HG02678 (cell line): ENCODE data around the gene SCAF4.
A peak's percentile ranks its signal among the peaks of the same experiment; 100 is the strongest.
"Not testable (repeated sequence)": the region's sequence is repeated elsewhere in the genome, so short reads cannot be mapped to it uniquely, and the experiment has no call there.

Source experiments
- ATAC-seq: cut with Tn5 transposase; IDR thresholded peaks from one replicate; pipeline ENCODE4 v1.9.1; 2021; ENCODE audit warnings: mild to moderate bottlenecking, moderate library complexity; ENCODE audit not compliant: unreplicated experiment

SCAF4 gene

GRCh38 chr21:31743712-31744111 lies 11.8 kb upstream of the SCAF4 start:
- no peak for ATAC-seq

DNA sequence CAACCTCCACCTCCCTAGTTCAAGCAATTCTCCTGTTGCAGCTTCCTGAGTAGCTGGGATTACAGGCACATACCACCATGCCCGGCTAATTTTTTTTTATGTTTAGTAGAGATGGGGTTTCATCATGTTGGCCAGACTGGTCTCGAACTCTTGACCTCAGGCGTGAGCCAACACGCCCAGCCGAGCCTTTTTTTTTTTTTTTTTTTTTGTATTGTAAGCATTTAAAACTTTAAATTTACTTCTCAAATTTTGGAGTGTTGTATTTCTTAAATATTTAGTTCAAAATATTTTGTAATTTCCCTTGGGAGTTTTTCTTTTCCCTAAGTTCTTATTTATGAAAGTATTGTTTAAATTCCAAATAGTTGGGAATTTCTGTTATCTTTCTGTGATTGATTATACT lies 9.2 kb upstream of the SCAF4 start:
- ATAC-seq: no peak

DNA sequence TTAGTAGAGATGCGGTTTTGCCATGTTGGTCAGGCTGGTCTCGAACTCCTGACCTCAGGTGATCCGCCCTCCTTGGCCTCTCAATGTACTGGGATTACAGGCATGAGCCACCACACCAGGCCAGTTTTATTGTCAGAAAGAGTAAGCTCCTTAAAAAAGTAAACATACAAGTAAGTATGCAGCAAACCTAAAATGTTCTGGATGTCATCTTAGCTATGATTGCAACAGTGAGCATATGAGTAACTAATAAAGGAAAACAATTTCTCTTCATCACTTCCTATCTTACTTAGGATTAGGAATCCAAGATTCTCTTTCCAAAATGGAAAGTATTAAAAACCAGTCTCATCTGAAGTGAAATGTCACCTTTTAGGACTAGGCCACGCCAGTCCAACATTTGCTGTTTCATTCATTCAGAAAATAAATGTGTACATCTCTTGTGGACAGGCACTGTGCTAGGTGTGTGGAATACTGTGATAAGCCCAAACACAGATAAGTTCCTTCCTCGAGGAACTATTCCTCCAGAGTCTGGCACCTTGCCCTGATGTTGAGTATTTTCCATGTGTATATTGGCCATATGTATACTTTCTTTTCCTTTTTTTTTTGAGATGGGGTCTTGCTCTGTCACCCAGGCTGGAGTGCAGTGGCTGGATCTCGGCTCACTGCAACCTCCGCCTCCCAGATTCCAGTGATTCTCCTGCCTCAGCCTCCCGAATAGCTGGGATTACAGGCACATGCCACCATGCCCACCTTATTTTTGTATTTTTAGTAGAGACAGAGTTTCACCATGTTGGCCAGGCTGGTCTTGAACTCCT lies 5.9 kb upstream of the SCAF4 start:
- not testable (repeated sequence) for ATAC-seq

- ATAC-seq: no peak
Observed at GRCh38 chr21:31735511-31735992, 3.6 kb upstream of the SCAF4 start.

DNA sequence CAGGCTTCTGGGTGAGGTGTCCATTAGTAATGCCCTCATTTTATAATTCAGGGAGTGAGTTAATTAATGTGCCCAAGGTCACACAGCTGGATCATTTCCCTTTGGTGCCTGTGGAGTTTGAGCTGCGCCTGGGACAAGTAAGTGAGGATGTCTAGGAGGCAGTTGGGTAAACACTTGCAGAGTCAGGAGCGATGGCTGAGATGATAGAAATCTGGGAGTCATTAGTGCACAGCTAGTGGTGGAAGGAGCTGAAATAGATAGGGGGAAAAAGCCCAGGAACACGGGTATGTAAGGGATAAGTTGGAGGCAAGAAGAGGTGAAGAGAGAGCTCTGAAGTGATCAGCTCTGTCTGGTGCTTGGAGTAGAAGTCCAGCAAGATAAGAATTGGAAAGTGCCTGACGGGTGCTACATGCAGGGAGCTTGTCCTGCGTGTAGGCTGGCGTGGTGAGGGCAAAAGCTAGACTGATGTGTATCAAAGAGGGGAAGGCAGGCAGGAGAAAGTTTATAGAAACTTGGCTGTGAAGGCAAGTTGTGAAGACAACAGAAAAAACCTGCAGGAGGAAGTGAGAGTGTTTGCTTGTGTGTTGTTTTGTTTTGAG lies 1.7 kb upstream of the SCAF4 start:
- no peak for ATAC-seq

GRCh38 chr21:31732597-31733550 lies 956 bp upstream of the SCAF4 start:
- no peak for ATAC-seq

- peak; percentile 16 for ATAC-seq
Observed at GRCh38 chr21:31731056-31731856, 662 bp downstream of the SCAF4 start.

- ATAC-seq: no peak
Observed at GRCh38 chr21:31730712-31731055, 1.2 kb downstream of the SCAF4 start.

- no peak for ATAC-seq
Observed at GRCh38 chr21:31729622-31730343, 2.1 kb downstream of the SCAF4 start.

DNA sequence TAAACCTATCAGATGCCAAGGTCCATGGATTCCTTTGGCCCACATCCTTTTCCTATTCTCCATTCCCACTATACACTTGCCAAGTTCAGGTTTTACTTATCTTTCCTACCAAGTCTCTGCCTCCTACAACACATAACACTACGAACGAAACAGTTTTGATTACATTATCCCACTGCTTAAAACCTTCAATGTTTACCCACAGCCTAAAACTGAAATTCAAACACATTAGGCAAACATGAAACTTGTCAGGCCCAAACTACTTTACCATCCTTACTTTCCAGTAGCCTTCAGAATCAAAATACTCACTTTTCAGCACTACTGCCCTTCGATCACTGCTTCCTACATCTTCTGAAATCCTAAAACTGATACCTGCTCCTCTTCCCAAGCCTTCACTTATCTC lies 3.0 kb downstream of the SCAF4 start:
- ATAC-seq: no peak

DNA sequence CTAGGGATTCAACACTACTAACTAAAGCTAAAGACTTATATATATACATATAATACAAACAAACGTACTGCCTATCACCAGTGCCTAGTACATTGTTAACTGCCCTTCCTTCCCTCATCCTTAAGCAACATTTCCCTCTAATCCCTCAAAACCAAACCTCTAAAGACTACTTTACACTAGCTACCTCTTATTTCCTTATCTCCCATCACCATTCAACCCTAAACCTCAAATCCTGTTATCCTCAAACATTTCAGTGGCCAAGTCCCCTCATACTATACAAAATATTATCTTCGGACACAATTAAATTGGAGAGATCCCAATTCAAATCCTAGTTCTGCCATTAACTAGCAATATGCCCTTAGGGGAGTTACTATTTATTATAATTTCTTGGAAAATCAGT lies 3.7 kb downstream of the SCAF4 start:
- no peak for ATAC-seq

- ATAC-seq: no peak
Observed at GRCh38 chr21:31727181-31727580, 4.7 kb downstream of the SCAF4 start.

- ATAC-seq: no peak
Observed at GRCh38 chr21:31726407-31726806, 5.5 kb downstream of the SCAF4 start.

DNA sequence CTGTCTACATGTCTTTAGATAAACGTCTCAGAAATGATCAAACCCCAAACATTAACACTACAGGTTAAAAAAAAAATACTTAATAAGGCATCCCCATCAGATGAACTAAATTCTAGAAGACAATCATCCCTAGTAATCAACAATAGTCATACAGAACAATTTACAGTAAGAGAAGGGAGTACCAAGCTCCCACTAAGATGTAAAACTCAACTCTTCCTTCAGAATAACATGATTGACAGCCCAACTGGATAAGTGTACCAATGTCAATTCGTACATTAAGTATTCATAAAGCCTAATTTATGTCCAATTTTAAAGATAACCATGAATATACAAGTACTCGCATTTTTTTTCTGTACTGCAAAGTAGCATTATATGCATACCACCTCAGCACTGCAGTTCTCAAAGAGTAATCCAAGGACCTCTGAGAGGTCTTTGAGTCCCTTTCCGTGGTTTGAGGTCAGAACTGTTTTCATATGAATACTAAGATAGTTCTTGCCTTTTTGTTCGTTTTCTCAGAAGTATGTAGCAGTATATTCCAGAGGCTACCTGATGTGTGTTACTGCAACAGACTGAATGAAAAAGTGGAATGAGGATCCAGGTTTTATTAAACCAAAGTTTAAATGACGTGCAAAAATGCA lies 6.6 kb downstream of the SCAF4 start:
- no peak for ATAC-seq

DNA sequence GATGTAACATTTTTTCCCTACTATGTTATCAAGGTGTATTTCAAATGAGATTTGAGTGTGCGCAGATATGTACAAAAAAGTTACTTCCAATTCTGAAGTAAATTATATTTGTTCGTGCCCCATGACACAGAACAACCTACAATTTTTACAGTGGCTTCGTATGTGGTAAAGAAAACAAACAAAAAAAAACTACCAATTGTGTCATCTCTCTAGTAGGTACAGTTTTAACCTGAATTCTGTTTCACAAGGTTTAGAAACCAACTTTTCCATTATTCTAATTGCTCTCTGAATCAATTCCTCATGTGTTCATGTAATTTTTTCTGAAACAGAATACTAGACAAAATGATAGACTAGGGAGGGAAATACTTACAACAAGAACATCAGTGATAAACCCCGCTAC lies 7.4 kb downstream of the SCAF4 start:
- no peak for ATAC-seq

DNA sequence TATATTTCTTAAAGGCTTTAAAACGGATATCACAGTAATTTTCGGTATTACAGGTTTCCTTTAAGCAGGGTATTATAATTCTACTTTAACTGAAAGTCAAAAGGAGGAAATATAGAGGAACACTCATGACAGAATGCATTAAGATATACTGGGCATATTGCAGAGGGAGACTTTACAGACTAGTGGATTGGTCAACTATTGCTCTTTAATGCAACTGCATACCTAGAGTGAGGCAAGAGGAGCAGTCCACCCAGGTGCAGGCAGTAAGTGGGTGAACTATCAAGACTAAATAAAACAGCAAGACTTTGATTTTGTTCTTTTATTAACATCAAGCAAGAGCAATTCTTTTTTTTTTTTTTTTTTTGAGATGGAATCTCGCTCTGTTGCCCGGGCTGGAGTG lies 10.5 kb downstream of the SCAF4 start:
- no peak for ATAC-seq

- no peak for ATAC-seq
Observed at GRCh38 chr21:31720739-31721138, 11.2 kb downstream of the SCAF4 start.

GRCh38 chr21:31720330-31720729 lies 11.6 kb downstream of the SCAF4 start:
- ATAC-seq: no peak

- no peak for ATAC-seq
Observed at GRCh38 chr21:31716106-31716505, 15.8 kb downstream of the SCAF4 start.
